GM18861 (cell line): ENCODE results near the gene TLE5.

ENCODE experiments used
- ATAC-seq: cut with Tn5 transposase; IDR thresholded peaks from one replicate; pipeline ENCODE4 v1.9.1; 2021; ENCODE audit not compliant: unreplicated experiment

The TLE5 gene, protein sequence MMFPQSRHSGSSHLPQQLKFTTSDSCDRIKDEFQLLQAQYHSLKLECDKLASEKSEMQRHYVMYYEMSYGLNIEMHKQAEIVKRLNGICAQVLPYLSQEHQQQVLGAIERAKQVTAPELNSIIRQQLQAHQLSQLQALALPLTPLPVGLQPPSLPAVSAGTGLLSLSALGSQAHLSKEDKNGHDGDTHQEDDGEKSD

DNA sequence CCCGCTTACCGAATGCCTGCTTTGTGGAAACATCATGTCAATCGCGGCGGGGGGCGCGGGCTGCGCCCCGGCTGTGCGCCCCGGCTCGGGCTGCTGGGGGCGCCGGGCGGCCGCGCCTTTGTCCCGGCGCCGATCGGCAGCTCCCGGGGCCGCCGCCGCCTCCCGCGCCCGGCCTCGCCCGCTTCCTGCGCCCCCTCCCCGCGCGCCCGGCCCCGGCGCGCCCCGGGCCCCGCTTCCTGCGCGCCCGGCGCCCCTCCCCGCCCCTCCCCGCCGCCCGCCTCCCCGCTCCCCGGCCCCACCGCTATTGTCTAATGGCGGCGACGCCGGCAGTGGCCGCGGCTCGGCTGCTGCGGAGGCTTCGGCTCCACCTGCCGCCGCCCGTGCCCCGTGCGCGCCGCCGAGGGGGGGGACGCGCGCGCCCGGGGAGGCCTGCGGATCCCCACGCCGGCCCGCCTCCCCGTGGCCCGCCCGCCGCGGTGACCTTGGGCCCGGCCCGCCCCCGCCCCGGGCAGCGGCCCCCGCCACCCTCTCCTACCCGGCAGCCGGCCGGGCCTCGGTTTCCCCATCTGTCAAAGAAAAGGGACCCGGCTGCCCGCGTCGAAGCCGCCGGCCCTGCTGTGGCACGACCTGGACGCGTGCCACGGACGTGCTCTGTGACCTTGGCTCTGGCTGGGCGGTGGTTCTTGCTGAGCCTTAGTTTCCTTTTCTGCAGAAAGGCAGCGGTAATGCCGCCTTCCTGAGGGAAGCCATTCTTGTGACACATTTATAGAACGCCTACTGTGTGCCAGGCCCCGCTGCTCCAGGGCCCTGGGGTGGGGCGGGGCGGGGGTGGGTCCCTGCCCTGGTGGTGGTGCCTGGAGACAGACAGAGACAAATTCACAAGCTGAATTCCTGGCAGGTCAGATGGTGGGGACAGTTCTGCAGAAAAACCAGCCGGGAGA is at the start of gene TLE5:
TSS of gene TLE5 (minus strand) at position 331 of the 941 bp plus-strand sequence. CDS start at position 36, 295 bp downstream.
- ATAC-seq, result no peak

DNA sequence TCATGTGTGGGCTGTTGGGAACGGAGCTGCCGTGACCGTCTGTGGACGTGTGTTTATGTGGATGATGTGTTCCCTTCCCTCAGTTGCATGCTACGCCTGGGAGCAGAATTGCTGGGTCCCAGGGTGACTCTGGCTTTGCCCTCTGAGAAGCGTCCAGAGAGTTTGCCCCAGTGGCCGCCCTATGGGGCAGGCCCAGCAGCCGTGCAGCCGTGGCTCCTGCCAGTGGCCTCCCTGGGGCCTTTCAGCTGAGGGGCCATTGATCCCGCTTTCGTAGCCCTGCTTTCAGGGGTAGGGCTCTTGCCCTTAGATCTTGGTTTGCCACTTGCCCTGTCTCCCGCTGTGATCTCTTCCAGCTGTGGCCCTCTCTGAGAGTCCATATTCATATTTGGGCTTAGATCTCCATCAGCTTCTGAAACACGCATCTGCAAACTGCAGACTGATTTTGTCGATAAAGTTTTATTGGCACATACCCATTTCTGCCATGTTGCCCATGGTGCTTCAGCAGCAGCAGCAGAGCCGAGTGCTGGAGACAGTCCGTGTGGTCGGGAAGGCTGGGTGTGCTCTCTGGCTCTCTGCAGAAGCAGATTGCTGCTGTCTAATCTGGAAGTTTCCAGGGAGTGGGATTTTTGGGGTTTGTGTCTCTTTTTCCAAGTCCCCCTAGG is 49.4 kb upstream of the TLE5 start:
- no peak for ATAC-seq

DNA sequence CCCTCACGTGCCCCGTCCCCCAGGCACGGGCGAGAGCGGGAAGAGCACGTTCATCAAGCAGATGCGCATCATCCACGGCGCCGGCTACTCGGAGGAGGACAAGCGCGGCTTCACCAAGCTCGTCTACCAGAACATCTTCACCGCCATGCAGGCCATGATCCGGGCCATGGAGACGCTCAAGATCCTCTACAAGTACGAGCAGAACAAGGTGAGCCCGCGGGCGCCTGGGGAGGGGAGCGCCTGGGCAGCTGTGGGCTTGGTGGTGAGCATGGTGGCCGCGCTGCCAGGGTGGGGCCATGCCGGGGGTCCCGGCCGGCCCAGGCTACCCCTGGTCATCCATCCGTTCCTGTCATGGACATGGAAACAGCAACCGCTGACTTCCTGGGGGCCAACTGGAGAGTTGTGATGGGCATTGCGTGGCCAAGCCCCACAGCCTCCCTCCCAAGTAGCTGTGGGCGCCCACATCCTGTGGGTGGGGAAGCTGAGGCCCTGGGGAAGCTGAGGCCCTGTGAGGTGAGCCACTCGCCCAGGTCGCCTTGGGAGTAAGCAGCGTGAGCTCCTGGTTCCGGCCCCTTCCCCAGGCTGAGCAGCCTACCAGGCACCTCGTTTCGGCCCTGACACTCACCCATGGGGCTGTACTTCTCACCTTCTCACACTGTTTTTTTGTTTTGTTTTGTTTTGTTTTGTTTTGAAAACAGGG is 48.0 kb upstream of the TLE5 start:
- ATAC-seq, result no peak

DNA sequence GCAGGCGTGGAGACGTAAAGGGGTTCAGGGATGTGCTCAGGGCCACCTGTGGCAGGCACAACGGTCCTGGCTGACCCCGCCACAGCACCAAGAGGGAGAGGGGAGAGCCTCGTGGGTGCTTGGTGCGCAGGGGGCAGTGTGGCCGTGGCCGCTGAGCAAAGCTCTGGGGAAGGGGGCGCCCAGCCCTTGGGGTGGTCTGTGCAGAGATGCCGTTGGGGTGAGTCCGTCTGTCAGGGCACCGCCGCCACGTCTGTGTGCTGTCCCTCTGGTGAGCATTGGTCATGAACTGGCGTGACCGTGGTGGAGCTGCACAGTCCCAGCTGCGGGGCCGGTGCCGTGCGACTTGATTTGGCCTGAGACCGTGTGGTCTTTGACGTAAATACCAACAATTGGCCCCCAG is 47.2 kb upstream of the TLE5 start:
- ATAC-seq, result no peak

DNA sequence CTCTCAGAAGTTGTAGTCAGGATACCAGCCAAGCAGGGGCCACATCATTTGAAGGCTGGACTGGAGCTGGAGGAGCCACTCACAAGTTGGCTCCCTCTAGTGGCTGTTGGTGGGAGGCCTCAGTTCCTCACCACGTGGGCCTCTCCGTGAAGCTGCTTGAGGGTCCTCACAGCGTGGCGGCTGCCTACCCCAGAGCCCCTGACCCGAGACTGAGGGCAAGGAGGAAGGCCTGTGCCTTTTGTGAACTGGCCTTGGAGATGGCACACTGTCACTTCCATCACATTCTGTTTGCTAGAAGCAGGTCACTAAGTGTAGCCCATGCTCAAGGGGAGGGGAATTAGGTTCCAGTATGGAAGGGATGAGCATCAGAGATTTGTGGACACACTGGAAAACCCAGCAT is 46.5 kb upstream of the TLE5 start:
- no peak for ATAC-seq

DNA sequence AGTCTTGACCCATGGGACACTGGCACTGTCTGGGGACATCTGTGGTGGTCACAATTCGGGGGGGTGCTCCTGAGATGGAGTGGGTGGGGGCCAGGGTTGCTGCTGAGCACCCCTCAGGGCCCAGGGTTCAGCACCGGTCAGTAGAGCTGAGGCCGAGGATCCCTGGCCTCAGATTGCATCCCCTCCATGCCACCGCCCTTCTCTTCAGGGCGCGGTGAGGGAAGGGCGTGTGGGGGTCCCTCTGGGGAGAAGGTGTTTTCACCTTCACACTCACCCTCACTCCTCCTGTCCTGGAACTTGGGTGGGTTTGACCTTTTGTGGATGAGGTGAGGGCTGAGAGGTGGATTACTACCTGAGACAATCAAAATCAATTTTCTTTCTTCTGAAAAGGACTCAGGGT is 45.4 kb upstream of the TLE5 start:
- no peak for ATAC-seq

DNA sequence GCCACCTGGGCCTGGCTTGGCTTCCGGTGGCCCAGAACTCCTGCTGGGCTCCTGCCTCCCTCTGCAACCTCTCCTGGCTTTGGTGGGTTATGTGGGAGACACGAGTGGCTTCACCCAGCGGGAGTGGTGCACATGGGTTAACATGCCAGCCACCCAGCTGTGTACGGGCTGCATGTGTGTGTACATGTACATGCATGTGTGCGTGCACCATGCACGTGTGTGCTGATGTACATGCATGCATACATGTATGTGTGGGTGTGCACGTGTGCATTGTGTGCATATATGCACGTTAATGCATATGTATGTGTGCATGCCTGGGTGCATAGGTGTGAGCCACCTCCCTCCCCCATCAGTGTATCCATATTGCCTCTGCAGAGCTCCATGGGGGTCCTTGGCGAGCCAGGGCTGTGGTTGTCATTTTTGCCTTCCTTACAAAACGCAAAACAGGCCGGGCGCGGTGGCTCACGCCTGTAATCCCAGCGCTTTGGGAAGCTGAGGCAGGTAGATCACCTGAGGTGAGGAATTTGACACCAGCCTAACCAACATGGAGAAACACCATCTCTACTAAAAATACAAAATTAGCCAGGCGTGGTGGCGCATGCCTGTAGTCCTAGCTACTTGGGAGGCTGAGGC is 44.3 kb upstream of the TLE5 start:
- ATAC-seq, result no peak

DNA sequence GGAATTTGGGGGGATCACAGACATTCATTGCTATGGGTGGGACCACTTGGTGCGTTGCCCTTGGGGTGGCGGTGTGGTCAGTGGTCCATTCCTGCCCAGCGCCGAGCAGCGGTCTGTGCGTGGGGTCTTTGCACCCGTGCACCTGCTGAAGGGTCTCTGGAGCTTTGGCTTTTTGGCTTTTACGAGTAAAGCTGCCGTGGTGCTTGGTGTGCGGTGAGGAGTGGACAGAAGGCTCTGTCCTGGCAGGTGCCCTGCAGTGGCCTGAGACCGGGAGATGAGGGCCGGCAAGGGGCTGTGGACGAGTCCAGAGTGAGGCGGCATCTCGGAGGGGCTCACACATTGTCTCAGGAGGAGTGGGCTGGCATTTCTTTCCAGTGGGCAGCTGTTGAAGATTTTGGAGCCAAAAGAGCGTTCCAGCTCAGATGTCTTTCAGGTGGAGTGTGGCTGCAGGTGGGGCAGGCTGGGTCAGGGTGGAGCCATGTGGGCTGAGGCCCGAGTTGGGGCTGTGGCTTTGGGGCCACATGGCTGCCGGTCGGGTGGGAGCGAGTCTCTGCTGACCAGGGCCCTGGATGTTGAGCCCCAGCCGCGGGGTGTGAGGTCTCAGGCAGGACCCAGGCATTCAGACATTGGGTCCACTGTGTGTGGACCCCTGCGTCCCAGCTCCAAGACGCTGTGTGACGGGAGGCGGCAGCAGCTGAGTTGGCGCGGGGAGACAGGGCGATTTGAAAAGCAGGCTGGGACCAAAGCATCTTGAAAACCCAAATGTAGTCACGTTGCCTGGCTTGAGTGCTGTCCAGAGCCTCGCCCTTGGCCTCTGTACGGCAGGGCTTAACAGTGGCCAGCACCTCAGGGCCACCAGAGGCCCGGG is 43.6 kb upstream of the TLE5 start:
- ATAC-seq, result no peak

DNA sequence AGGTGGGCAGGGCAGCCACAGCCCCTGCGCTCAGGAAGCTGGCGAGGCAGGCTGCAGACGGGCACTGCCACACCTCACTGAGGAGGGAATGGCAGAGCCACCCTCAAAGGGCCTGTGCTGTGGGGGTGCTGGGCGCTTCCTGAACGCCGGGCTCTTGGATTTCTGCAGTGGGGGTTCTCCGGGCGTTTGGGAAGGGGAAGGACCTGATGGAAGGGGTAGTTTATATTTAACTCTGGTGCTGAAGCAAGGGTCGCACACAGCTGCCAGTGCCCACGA is 42.4 kb upstream of the TLE5 start:
- ATAC-seq, result no peak

DNA sequence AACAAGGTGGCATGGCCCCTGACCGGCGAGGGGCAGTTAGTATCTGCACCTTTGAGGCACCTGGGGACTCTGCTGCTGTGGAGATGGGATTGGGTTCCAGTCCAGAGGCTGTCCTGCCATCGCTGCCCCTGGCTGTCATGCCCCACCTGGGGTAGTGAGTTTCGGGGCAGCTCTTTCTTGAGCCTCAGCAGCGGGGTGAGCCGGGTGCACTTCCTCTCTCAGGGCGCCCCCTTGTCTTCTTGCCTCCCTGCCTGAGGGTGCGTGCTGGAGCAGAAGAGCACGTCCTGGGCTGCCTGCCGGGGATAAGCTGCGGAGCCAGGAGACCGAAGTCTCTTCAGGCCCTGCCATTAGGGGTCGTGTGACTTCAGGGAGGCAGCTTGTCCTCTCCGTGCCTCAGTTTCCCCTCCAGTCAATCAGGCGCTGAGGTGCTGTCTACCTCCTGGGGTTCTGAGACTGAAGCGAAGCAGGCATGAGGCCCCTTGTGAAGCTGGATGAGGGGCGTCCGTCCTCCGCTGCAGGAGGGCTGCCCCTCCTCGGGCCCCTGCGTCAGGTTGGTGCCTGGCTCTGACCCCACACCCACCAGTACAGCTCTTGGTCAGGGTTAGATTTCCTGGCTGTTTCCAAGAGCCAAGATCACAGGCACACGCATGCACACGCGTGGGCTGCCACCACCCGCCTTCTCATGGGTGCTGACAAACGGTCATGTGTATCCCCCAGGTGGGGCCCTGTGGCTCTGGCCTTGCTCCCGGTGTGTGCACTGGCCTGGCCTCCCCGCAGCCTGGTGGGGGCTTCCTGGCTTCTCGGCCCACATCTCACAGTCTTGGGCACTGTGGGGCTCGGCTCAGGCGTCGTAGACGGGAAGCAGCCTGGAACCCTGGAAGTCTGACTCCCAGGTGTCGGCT is 40.2 kb upstream of the TLE5 start:
- no peak for ATAC-seq

DNA sequence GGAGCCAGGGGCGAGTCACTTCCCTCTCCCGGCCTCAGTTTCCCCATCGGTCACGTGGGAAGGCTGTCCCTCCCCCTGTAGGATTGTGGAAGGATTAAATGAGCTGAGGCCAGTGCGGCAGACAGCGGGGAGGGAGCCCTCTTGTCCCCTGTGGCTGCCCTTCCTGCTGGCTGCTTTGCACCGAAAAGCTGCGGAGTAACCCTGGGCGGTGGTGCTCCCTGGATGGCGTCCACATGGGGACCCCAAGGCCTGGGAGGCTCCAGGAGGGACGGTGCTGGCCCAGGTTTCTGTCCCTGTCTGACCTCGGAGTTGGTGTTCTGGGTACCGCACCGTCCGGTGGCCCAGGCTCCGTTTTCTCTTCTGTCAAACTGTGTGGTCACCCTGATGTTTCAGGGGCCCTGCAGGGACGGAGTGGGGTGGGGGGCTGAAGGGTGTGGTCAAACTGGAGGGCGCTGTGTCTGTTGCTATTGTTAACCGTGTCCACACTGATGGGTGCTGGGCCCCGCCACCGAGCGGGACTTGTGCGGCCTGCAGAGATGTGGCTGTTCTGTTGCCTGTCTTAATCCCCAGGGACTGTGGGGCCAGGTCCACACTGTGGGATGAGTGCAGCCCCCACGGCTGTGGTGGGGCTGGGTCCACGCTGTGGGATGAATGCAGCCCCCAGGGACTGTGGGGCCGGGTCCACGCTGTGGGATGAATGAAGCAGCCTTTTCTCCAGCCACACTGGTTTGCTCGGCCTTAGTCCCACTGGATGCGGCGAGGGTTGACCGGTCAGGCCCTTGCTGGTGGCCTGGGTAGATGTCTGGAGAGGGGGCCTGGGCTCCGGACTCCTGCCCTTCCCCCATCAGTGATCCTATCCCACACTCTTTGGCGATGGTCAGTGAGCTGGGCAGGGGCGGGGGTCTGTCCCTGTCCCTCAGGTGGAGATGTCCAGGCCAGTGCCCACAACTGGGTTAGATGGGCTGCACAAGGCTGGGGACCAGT is 38.7 kb upstream of the TLE5 start:
- ATAC-seq, result no peak

DNA sequence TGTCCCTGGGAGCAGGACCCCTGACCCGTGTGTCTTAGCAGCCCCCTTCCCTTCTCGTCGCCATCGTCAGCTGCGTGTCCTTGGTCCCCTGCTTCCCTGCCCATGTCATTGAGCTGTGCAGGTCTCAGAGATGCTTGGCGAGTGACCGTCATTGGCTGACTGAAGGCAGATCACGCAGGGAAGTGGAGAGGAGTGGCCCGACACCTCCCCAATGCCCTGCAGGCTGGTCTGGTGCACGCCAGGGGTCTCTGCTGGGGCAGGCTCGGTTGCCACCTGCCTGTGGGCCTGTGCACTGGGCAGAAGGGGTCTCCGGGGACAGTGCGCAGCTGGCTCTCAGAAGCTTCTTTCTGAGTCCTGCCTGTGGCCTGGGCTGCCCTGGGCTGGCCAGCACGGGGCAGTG is 38.0 kb upstream of the TLE5 start:
- ATAC-seq, result no peak

DNA sequence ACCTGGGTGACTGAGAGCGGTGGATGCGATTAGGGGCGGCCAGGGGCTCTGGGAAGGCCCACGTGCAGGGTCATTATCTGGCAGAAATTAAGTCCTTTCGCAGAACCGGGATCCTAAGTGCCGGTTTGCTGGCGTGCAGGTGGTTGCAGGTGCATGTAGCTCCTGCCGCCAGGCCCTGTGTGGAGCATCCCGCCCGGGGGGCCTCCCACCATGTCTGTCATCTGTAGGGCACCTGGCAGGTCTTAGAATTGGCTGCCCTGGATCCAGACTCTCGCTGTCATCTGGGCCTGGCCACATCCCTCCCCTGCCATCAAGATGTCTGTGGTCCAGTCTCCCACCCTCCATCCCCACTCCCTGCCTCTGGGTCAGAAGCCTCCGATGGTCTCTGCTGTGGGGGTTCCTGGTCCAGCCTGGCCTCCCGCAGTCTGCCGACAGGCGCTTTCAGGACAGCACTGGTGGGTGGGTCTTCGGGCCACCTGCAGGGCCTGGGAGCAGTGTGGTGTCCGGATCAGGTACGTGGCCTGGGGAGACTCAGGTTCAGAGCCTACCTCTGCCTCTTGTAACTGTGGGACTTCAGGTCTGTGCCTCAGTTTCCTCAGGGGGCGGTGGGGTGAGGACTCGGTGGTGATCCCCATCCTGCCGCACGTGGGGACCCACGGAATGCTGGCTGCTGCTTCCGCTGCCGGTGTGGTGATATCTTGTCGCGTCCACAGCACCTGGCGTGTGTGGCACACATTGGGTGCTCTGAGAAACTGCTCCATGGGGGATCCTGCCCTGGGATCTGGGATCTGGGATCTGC is 37.3 kb upstream of the TLE5 start:
- ATAC-seq, result no peak

DNA sequence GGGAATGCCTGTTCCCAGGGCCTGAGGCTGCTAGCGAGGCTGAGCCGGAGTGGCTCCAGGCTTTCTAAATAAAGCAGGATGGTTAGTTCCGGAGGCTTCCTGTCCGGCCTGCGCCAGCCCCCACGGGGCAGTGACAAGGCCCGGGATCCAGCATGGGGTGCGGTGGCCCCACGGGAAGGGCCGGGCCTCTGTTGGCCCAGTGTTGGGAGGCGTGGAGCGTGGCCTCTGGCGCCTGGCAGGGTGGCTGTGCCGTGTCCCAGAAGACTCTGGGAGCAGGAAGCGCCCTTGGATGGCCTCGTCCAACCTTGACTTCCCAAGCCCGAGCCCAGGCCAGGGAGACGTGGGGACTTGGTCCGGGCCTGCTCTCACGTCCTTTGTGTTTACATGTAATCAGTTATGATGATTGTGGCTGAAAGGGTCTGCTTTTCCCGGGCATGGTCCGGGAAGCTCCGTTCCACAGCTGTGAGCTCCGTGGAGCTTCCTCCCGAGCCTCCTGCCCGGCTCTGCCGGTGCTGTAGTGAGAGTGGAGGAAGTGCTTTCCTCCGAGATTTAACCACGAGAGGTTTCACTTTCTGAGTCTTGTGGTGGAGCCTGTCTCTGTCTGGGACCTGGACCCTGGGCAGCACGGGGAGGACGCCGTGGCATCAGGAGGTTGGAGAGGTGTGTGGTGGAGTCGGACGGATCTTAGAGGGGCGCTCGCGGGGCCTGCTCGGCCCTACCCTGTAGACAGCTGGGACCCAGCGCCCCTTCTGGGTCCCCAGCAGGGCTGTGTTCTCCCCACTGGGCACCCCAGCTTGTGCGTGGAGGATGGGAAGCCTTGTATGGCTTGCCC is 36.4 kb upstream of the TLE5 start:
- no peak for ATAC-seq

DNA sequence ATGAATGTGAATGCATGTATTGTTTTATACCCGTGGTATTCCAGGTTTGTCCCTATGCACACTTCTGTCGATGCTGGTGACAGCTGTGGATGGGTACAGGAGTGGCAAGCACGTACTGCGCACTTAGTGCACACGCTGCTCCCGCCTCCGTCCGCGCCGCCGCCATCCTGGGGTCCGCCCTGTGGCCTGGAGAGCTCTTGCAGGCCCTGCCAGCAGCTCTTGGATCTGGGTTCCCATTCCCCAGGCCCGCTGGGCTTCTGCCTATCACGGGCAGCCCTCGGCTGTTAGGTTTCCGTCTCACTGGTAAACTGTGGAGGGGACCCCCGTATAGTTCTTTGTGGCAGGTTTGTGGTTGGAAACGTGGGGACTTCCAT is 35.8 kb upstream of the TLE5 start:
- no peak for ATAC-seq

DNA sequence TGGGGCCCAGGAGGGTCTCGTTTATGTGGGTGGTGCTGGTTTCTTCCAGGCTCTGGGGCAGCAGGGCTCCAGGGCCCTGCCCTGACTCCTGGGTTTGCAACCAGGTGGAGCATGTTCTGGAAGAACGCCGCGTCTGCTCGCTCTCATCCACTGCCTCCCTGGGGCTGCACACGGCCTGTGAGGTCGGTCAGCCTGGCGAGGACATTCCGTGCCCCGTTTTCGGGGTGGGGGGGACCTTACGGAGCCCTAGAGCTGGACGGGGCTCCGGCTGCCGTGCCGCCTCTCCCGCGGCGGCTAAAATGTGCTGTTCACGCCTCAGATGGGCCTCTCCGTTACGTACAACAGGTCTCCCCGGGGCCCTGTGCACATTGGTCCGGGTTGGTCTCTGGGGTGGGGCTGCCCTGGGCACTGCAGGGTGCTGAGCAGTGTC is 35.2 kb upstream of the TLE5 start:
- no peak for ATAC-seq
